GM10266 (cell line): ENCODE results near the gene CCDC102A.

ENCODE experiments used
- DNase-seq: peaks from one replicate; pipeline ENCODE4 v3.0.0; 2012; ENCODE audit errors: extremely low spot score
- TF ChIP-seq, protein P1 (sequence below): IDR thresholded peaks from 2 replicates; pipeline ENCODE4 v1.5.1; 2012; ENCODE audit warnings: mild to moderate bottlenecking, low read depth; ENCODE audit not compliant: control insufficient read depth, insufficient read depth; ENCODE audit errors: missing control alignments

Gene CCDC102A

DNA sequence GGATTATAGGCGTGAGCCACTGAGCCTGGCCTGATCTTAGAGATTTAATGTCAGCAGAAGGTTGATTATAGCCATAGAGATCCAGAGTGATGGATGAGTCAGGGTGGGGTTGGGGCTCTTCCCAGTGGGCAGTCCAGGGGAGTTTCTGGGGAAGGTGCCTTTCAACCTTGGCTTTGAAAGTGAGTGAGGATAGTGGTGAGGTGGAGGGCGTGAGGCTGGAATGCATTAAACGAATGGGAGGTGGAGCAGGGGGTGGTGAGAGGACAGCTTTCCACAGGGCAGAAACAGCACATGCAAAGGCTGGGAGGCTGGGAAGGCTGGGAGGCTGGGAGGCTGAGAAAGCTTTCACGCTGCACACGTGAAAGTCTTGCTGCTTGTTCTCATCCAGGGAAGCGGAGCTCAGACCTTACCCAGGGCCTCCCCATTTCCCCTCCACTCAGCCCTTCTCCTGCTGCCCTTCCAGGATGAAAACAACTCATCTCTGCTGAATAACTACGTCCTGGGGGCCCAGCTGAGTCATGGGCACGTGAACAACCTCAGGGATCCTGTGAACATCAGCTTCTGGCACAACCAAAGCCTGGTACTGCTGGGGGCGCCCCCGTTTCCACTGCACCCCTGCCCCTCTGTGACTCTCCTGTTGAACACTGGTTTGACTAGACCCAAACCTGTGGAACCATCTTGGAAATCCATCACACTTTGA is 28.4 kb upstream of the CCDC102A start:
- TF ChIP-seq, protein P1, sequence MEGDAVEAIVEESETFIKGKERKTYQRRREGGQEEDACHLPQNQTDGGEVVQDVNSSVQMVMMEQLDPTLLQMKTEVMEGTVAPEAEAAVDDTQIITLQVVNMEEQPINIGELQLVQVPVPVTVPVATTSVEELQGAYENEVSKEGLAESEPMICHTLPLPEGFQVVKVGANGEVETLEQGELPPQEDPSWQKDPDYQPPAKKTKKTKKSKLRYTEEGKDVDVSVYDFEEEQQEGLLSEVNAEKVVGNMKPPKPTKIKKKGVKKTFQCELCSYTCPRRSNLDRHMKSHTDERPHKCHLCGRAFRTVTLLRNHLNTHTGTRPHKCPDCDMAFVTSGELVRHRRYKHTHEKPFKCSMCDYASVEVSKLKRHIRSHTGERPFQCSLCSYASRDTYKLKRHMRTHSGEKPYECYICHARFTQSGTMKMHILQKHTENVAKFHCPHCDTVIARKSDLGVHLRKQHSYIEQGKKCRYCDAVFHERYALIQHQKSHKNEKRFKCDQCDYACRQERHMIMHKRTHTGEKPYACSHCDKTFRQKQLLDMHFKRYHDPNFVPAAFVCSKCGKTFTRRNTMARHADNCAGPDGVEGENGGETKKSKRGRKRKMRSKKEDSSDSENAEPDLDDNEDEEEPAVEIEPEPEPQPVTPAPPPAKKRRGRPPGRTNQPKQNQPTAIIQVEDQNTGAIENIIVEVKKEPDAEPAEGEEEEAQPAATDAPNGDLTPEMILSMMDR, result no peak
- DNase-seq, result no peak

DNA sequence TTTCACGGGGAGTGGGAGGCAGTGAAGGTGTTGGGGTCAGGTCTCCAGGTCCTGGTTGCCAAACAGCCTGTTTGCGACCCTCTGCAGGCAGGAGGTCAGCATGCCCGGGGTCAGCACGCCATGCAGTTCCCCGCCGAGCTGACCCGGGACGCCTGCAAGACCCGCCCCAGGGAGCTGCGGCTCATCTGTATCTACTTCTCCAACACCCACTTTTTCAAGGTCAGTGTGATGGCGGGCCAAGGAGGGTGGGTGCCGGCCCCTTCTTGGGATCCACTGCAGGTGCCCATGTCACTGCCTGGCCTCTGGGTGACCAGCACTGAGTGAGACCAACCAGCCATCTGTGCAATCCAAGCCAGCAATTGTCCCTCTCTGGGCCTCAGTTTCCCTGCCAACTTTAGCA is 27.4 kb upstream of the CCDC102A start:
- DNase-seq, result no peak
- TF ChIP-seq, protein P1, result no peak

DNA sequence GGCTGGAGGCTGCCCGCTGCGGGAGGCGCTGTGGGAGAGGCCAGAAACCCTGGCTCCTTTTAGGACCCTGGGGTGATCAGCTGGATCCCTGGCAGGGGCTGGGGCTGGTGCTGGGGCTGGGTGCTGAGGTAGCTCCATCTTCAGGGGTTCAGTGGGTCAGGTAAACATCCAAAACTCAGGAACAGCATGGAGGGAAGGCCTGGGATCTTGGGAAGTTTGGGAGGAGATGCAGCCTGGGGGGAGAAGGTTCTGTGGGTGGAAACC is 27.0 kb upstream of the CCDC102A start:
- TF ChIP-seq, protein P1, result no peak

DNA sequence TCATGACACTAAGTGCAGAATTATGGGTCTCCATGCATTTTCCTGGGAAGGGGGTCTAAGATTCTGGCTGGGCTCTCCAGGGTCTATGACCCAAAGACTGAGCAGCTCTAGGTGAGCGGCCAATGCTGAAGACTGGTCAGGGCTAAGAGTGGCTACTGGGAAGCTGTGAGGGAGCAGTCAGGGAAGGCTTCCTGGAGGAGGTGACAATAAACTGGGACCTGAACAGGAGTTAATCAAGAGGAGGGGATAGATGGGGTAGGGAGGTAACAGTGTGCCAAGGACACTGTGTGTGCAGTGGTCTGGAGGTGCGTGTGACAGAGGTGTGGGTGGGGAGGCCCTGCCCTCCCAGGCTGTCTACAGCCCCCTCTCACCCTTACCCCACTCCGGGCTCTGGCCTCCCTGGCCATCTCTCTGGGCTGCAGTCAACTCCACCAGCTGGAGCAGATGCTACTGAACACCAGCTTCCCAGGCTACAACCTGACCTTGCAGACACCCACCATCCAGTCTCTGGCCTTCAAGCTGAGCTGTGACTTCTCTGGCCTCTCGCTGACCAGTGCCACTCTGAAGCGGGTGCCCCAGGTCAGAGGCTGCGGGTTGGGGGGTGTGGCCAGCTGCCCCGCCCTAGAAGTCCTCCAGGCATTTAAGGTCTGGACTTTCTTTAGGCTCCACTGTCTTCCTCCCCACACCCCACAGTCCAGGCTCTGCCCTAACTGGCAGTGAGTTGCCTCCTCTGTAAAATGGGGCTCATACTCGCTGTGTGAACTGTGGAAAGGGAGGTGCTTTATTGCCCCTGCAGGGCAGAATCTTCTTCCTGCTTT is 26.5 kb upstream of the CCDC102A start:
- TF ChIP-seq, protein P1, result no peak
- DNase-seq, result no peak

More for the DNA sequence above, 27.0 kb upstream of the CCDC102A start:
- DNase-seq, result no peak

DNA sequence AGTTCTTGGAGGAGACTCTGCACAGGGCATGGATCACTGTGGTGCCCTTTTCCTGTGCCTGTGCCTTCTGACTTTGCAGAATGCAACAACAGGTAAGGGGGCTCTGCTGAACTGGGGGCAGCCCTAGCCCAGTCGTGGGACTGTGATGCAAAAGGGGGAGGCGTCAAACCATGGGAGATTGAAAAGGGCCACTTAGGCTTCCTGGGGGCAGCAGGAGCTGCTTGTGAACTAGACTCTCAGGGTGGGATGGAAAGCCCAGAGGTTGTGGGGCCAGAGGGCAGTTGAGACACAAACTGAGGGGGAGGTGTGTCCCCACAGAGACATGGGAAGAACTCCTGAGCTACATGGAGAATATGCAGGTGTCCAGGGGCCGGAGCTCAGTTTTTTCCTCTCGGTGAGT is 25.7 kb upstream of the CCDC102A start:
- no peak for DNase-seq
- TF ChIP-seq, protein P1, result no peak

DNA sequence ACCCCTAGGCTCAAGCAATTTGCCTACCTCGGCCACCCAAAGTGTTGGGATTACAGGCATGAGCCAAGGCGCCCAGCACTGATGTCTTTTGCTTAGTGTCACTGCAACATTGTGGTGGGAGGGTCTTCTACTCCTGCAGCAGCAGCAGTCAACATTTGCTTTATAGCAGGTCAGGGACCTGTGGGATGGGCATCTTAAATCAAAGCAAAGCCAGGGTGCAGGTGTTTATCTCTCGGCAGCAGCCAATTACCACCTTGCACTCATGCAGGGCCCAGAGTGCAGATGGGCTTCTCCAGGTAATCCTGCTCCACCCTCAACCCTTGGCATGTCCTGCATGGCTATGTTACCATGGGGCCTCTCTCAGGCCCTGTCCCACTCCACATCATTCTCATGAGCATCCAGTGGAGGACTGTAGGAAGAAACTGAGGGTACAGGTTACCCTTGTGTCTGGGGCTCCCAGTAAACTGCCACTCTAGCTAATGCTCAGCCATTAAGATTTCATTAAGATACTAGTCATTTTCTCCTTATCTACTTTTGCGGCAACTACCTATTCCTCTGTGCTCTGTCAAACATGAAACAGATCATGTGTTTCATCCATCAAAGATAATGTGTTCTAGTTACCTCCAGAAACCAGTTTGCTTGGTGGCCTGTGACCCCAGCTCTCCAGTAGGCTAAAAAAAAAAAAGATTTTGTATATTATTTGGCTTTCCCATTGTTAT is 22.9 kb upstream of the CCDC102A start:
- TF ChIP-seq, protein P1, result no peak
- no peak for DNase-seq

DNA sequence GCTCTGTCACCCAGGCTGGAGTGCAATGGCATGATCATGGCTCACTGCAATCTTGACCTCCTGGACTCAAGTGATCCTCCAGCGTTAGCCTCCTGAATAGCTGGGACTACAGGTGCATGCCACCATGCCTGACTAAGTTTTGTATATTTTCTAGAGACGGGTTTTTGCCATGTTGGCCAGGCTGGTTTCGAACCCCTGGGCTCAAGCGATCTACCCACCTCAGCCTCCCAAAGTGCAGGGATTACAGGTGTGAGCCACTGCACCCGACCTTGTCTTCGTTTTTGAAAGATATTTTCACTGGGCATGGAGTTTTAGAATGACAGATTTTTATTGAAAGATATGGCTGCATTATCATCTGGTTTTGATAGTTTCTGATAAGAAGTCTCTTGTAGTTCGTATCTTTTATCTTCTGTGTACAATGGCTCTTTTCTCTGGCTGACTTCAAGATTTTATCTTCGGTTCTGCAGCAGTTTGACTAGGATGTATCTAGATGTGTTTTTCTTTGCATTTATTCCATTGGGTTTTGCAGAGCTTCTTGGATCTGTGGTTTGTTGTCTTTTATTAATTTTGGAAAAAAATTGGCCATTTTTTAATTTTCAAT is 20.7 kb upstream of the CCDC102A start:
- TF ChIP-seq, protein P1, result no peak
- DNase-seq, result no peak
